Measurements from ENCODE around the gene KIF1A. TPM values are rescaled to one million over a fixed set of nuclear protein-coding genes. Genes with fewer than 3 reads are reported as not detected.
A peak's percentile ranks its signal among the peaks of the same experiment; 100 is the strongest.
"Not testable (repeated sequence)": the region's sequence is repeated elsewhere in the genome, so short reads cannot be mapped to it uniquely, and the experiment has no call there.

Gene KIF1A
- total RNA-seq, 3 donors from 2014 or later = 1.5 to 17.2 (median 1.9) TPM

- intact Hi-C loops (cut with DNase I, micrococcal nuclease); H3K4me3 ChIP-seq; H3K4me1 ChIP-seq (ENCODE audit: low read depth); H3K9me3 ChIP-seq; H3K36me3 ChIP-seq (ENCODE audit: low read depth): not testable (repeated sequence)
- DNase-seq (peak in 1 of 3 donors; percentile 68), ATAC-seq (peak; percentile 57)
Observed at GRCh38 chr2:240682431-240683224, 137.4 kb downstream of the KIF1A start, which contains the start of gene AQP12B. Gene AQP12B (minus strand): TSS chr2:240682885. CDS start chr2:240682837, 48 bp downstream.

- H3K4me1 ChIP-seq (ENCODE audit: low read depth); H3K9me3 ChIP-seq; H3K36me3 ChIP-seq (ENCODE audit: low read depth); H3K4me3 ChIP-seq; intact Hi-C loops (cut with DNase I, micrococcal nuclease); DNase-seq: not testable (repeated sequence)
- ATAC-seq = peak; percentile 74
Observed at GRCh38 chr2:240680185-240680584, 139.8 kb downstream of the KIF1A start.

GRCh38 chr2:240678909-240679308 lies 141.1 kb downstream of the KIF1A start:
- ATAC-seq; intact Hi-C loops (cut with DNase I, micrococcal nuclease); H3K9me3 ChIP-seq: not testable (repeated sequence)

GRCh38 chr2:240678043-240678442 lies 142.0 kb downstream of the KIF1A start:
- H3K36me3 ChIP-seq (ENCODE audit: low read depth); DNase-seq; H3K9me3 ChIP-seq; H3K4me3 ChIP-seq; intact Hi-C loops (cut with DNase I, micrococcal nuclease); H3K4me1 ChIP-seq (ENCODE audit: low read depth): not testable (repeated sequence)
- peak; percentile 54 for ATAC-seq

More at GRCh38 chr2:240678909-240679308, 141.1 kb downstream of the KIF1A start:
- not testable (repeated sequence) for H3K4me1 ChIP-seq (ENCODE audit: low read depth); DNase-seq; H3K36me3 ChIP-seq (ENCODE audit: low read depth); H3K4me3 ChIP-seq

- H3K9me3 ChIP-seq; H3K4me3 ChIP-seq; H3K4me1 ChIP-seq (ENCODE audit: low read depth); intact Hi-C loops (cut with DNase I, micrococcal nuclease); H3K36me3 ChIP-seq (ENCODE audit: low read depth); DNase-seq: not testable (repeated sequence)
- peak; percentile 60 for ATAC-seq
Observed at GRCh38 chr2:240675345-240675744, 144.7 kb downstream of the KIF1A start.

- H3K9me3 ChIP-seq; H3K36me3 ChIP-seq (ENCODE audit: low read depth); DNase-seq; intact Hi-C loops (cut with DNase I, micrococcal nuclease); H3K4me3 ChIP-seq; ATAC-seq; H3K4me1 ChIP-seq (ENCODE audit: low read depth): not testable (repeated sequence)
Observed at GRCh38 chr2:240674461-240675184, 145.4 kb downstream of the KIF1A start.

GRCh38 chr2:240672701-240673190 lies 147.3 kb downstream of the KIF1A start:
- no peaks in the 10 kb centered on the region for H3K4me1 ChIP-seq (ENCODE audit: low read depth)
- TF ChIP-seq CTCF (IDR thresholded peaks at IDR 0.05) = no peak
- no peaks in the 10 kb centered on the region for H3K36me3 ChIP-seq (ENCODE audit: low read depth)
- no peaks in the 10 kb centered on the region for H3K9me3 ChIP-seq
- intact Hi-C loops (cut with DNase I, micrococcal nuclease) = no loop called here
- DNase-seq (no peak), ATAC-seq (no peak)
- no peak overlapping the region for H3K4me3 ChIP-seq

- Histone ChIP-seq H3K4me3 (no peak overlapping the region), H3K4me1 (ENCODE audit: low read depth) (no peaks in the 10 kb centered on the region), H3K9me3 (no peaks in the 10 kb centered on the region), H3K36me3 (ENCODE audit: low read depth) (no peaks in the 10 kb centered on the region)
- intact Hi-C loops (cut with DNase I, micrococcal nuclease) = no loop called here
- TF ChIP-seq CTCF (IDR thresholded peaks at IDR 0.05) = no peak
- DNase-seq = peak in 1 of 3 donors; percentile 47
- no peak for ATAC-seq
Observed at GRCh38 chr2:240672076-240672700, 147.8 kb downstream of the KIF1A start.
